Fibroblast of skin of left biceps (primary cell): ENCODE results near the gene PARK7.
A peak's percentile ranks its signal among the peaks of the same experiment; 100 is the strongest.
"Not testable (repeated sequence)": the region's sequence is repeated elsewhere in the genome, so short reads cannot be mapped to it uniquely, and the experiment has no call there.

Experiments
- DNase-seq, 2 experiments: peaks; one replicate each; pipeline ENCODE4 v3.0.0-alpha.2; 2013; ENCODE audit warnings: low read depth in 2 of 2

Gene PARK7

GRCh38 chr1:7943251-7943650 is 18.3 kb upstream of the PARK7 start:
- no peak for DNase-seq

- peak; percentile 82 for DNase-seq
Measured at GRCh38 chr1:7948960-7949359, 12.6 kb upstream of the PARK7 start.

GRCh38 chr1:7952791-7953190 is 8.7 kb upstream of the PARK7 start:
- not testable (repeated sequence) for DNase-seq

- no peak for DNase-seq
Measured at GRCh38 chr1:7953850-7954609, 7.5 kb upstream of the PARK7 start.

GRCh38 chr1:7954683-7955082 is 6.8 kb upstream of the PARK7 start:
- no peak for DNase-seq

GRCh38 chr1:7956218-7957032 is 5.1 kb upstream of the PARK7 start:
- DNase-seq: no peak

- no peak for DNase-seq
Measured at GRCh38 chr1:7960165-7960564, 1.3 kb upstream of the PARK7 start.

GRCh38 chr1:7960867-7961215 is 670 bp upstream of the PARK7 start:
- DNase-seq: no peak

GRCh38 chr1:7962014-7962335 is 464 bp downstream of the PARK7 start:
- no peak for DNase-seq

- no peak for DNase-seq
Measured at GRCh38 chr1:7962636-7963377, 1.3 kb downstream of the PARK7 start.

- not testable (repeated sequence) for DNase-seq
Measured at GRCh38 chr1:7963378-7963730, 1.8 kb downstream of the PARK7 start.

- not testable (repeated sequence) for DNase-seq
Measured at GRCh38 chr1:7963841-7964240, 2.3 kb downstream of the PARK7 start.

GRCh38 chr1:7964476-7964875 is 3.0 kb downstream of the PARK7 start:
- no peak for DNase-seq

- no peak for DNase-seq
Measured at GRCh38 chr1:7967196-7967595, 5.7 kb downstream of the PARK7 start.

- no peak for DNase-seq
Measured at GRCh38 chr1:7967651-7968050, 6.1 kb downstream of the PARK7 start.

- no peak for DNase-seq
Measured at GRCh38 chr1:7970246-7970645, 8.7 kb downstream of the PARK7 start.

- no peak for DNase-seq
Measured at GRCh38 chr1:7971024-7971423, 9.5 kb downstream of the PARK7 start.

- DNase-seq: no peak
Measured at GRCh38 chr1:7972285-7972684, 10.8 kb downstream of the PARK7 start.

GRCh38 chr1:7973086-7973485 is 11.6 kb downstream of the PARK7 start:
- DNase-seq: no peak

GRCh38 chr1:7975212-7975865 is 13.8 kb downstream of the PARK7 start:
- no peak for DNase-seq

- DNase-seq: no peak
Measured at GRCh38 chr1:7980984-7981383, 19.5 kb downstream of the PARK7 start.

GRCh38 chr1:7983086-7983778 is 21.7 kb downstream of the PARK7 start:
- no peak for DNase-seq
